COR-L47 (cell line): ENCODE data around the gene DYNLT4.
"Not testable (repeated sequence)": the region's sequence is repeated elsewhere in the genome, so short reads cannot be mapped to it uniquely, and the experiment has no call there.

Source experiments
- DNase-seq: peaks from one replicate; lab custom pipeline; 2025; lab: John Stamatoyannopoulos, UW

DYNLT4 gene

DNA sequence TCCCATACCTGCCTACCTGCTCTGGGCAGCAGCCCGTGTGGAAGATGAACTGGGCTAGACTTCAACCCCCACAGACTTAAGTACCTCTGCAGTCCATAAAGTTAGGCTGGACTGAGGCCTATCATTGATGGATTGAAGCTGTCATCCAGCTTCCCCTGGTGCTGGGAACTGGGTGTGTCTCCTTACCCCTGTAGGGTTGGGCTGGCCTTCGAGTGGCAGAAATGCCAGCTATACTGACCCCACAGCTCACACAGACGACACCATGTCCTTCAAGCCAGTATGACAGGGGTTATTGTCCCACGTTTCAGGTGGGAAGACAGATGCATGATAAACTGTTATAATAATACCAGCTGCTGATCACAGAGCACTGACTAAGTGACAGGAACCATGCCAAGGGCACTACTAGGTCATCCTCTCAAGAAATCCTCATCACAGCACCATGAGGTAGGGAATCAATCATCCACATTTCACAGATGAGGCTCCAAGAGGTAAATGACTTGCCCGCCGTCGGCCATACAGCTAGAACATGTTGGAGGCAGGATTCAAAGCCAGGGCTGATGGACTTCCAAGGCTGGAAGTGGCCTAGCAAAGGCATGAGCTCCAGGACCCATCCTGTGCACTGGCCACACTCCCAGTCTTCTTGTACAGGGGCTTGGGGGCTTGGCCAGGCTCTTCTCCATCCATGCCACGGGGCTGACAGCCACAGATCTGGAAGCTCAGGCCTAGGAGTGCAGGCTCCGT lies 18.9 kb downstream of the DYNLT4 start, which contains the start of gene BEST4:
Gene BEST4, minus strand, starts transcription at position 51 of the 741 bp plus-strand sequence. CDS start 465 bp downstream, outside the sequence.
- DNase-seq: no peak

- DNase-seq: no peak
Measured at GRCh38 chr1:44787506-44787905, 19.6 kb downstream of the DYNLT4 start.

- no peak for DNase-seq
Measured at GRCh38 chr1:44786841-44787426, 20.2 kb downstream of the DYNLT4 start.

- DNase-seq: peak; percentile 3
Measured at GRCh38 chr1:44786138-44786840, 20.9 kb downstream of the DYNLT4 start.

DNA sequence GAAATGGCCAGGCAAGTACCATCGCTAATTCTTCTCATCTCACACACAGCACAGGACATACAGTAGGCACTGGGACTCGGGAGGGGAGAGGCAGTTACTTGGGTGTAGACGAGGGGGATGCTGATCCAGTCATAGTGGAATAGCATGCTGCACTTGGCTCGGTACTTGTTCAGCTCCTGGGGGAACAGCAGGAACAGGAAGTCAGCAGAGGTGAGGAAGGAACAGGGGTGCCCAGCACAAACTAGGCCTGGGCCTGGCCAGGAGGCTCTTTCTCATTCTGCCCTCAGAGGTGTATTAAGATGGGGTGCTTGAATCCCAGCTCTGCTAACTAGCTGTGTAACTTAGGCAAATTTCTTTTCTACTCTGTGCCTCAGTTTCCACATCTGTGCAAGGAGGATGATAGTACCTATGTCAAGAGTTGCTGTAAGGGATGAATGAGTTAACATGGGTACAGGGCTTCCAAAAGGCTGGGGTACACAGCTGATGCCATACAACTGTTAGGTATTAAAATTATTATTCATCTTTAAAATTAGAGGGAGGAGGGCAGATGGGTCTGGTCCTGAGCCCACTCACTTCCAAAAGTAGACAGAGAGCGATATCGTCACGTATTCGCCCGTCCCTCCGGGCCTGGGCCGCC lies 21.5 kb downstream of the DYNLT4 start:
- no peak for DNase-seq

DNA sequence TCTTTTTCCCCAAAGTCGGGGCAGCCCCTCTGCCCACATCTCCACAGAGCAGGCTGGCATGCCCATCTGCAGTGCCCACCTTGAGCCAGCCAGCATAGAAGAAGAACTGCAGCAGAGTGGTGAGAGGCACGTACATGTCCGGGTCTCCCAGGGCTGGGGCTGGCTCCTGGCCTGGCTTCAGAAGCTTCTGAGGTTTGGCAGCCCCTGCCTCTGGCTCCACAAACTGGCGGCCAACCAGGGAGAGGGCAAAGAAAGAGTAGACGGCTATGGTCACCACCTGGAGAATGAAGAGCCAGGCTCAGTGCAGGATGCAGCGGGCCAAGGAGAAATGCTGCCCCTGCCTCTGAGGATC lies 22.1 kb downstream of the DYNLT4 start:
- no peak for DNase-seq

DNA sequence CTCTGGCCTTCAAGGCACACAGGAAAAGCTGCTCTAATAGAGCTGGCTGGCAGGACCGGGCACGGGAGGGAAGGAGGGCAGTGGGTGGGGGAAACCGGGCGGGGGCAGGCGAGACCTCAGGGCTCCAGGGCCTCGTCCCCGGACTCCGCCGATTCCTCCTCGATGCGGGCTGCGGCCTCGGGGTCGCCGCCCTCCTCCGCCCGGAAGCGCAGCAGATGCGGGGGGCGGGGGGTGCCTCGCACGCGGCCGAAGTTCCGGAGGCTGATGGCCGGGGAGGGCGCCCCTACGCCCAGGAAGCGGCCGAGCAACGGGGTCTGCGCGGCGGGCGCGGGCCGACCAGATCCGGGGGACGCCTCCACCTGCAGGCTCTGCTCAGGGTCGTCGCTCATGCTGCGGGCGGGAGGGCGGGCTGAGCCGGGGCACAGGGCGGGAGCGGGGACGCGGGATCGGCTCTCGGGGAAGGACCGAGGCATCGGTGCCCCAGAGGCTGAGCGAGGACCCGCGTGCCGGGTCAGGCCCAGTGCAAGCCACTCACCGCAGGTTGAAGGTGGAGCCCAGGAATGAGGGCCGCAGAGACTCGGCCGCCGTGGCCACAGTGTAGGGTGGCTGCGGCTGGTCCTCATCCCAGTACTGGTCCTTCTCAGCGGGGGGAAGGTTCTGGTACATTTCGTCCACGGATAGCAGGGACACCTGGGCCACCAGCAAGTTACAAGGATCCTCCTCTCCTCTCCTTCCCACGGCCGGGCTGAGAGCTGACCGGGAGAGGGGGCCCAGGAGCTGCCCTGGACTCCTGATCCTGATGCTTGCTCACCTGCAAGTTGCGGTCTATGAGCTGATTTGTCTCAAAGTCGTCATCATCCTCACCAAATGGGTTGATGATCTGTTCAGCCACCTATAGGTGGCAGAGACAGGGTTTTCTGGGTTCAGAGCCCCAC lies 22.8 kb downstream of the DYNLT4 start:
- DNase-seq: peak; percentile 11

- no peak for DNase-seq
Measured at GRCh38 chr1:44783697-44784093, 23.5 kb downstream of the DYNLT4 start.

GRCh38 chr1:44780583-44781121 lies 26.5 kb downstream of the DYNLT4 start:
- no peak for DNase-seq

DNA sequence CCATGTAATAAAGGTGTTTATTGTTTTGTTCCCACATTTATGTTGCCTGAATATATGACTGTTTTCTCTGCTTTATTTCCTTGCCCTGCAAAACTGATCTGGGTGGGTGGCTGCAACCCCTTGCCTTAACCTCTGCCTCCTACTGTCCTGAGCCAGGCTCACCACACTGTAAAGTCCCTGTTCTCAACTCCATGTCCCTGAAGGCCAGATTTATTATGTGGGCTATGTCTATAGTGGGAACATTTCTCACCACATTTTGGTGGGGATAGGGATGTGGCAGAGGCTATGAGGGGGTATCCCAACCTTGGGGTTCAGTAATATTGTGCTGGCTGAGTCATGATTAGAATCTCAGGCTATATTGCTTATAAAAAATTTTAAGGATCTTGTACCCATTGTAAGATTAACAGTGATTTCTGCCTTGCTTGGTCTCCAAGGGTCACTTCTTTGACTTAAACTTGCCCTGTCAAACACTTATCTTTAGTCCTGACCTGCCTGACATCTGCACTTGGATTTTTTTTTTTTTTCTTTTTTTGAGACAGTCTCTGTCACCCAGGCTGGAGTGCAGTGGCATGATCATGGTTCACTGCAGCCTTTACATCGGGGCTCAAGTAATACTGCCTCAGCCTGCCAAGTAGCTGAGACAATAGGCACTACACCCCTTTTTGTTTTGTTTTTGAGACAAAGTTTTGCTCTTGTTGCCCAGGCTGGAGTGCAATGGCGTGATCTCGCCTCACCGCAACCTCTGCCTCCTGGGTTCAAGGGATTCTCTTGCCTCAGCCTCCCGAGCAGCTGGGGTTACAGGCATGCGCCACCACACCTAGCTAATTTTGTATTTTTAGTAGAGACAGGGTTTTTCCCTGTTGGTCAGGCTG lies 28.2 kb downstream of the DYNLT4 start:
- no peak for DNase-seq

GRCh38 chr1:44777969-44778635 lies 29.0 kb downstream of the DYNLT4 start:
- no peak for DNase-seq

DNA sequence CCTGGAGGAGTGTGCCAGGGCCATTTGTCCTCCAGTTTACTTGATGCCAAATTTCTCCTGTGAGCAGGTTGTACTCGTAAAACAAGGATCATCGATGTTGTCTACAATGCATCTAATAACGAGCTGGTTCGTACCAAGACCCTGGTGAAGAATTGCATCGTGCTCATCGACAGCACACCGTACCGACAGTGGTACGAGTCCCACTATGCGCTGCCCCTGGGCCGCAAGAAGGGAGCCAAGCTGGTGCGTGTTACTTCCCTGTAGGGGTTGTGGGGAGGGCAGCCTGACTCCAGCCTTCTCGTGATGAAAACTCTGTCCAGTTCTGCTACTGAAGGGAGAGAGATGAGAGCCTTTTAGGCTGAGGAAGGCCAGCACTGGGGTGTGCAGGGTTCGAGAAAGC lies 29.6 kb downstream of the DYNLT4 start:
- DNase-seq: no peak

DNA sequence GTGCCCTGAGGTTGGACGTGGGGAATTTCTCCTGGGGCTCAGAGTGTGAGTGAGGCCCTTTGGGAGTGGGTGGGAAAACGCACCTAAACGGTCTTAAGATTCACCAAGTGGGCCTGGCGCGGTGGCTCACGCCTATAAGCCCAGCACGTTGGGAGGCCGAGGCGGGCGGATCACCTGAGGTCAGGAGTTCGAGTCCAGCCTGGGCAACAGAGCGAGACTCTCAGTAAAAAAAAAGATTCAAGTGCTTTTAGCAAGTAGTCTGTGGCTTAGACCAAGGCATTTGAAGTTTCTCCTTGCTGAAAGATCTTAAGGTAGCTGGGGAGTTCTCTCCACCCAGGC lies 30.5 kb downstream of the DYNLT4 start:
- DNase-seq: no peak

DNA sequence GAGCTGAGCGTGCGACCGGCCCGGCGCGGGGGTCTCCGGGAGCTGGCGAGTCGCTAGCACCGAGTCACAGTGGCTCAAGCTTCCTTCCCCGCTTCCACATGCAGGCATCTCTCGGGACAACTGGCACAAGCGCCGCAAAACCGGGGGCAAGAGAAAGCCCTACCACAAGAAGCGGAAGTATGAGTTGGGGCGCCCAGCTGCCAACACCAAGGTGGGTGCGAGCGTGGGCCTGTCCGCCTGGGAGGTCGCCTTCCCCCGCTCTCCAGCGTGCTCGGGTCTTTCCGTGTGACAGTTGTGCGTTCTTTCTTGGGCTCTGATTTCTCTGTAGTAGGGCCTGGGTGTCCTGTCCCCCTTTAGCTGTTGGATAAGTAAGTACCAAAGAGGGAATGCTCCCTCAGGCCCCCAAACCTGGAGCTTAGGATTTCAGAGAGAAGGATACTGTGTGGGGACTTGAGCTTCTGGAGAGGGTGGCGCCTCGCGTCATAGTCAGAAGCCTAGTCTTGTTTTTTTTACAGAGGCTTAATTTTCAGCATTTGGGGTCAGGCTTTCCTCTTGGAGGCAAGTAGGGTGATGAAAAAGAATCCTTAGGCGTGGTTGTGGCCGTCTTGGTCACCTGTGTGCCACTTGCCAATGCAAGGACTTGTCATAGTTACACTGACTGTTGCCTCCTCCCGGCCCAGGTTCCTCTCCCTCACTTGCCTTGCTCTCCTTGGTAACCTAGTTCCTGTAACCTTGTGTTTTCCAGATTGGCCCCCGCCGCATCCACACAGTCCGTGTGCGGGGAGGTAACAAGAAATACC lies 31.0 kb downstream of the DYNLT4 start:
- no peak for DNase-seq

DNA sequence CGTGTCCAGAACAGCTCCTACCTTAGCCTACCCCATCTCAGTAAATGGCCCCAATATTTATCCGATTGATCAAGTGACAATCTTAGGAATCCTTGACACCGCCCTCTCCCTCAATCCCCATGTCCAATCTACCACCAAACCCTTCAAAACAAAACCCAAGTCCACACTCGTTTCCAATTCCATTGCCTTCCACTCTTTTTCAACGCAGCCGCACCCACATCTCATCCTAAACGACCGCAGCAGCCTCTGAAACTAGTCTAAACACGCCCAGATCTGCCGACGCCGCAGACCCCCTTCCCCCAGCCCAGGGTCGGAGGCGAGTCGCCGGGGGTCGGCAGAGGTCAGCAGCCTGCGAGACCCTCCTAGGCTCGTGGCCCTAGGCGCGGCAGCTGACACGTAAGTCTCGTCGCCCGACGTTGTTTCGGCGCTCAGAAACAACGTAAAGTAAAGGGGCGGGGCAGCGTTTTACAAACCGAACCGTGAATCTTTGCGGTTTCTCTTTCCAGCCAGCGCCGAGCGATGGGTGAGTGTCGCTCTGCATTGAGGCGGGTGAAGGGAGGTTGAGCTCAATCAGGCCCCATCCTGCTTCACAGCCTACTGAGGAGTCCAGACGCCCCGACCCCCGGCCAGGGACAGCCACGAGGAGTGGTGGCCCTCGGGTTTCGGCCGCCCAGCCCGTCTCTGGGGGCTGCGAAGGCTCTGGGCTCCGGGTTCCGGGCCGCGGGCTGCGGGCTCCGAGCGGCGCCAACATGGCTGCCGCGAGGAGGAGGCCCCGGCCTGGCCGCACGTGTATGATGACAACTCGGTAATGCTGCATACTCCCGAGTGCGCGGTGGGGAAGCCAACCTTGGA lies 31.8 kb downstream of the DYNLT4 start, which contains the start of gene RPS8:
Gene RPS8, plus strand, starts transcription at position 463 of the 852 bp plus-strand sequence. Its CDS starts 57 bp downstream, at position 520.
- peak; percentile 83 for DNase-seq

GRCh38 chr1:44766421-44766820 lies 40.7 kb downstream of the DYNLT4 start:
- not testable (repeated sequence) for DNase-seq

- DNase-seq: no peak
Measured at GRCh38 chr1:44760876-44761275, 46.3 kb downstream of the DYNLT4 start.

DNA sequence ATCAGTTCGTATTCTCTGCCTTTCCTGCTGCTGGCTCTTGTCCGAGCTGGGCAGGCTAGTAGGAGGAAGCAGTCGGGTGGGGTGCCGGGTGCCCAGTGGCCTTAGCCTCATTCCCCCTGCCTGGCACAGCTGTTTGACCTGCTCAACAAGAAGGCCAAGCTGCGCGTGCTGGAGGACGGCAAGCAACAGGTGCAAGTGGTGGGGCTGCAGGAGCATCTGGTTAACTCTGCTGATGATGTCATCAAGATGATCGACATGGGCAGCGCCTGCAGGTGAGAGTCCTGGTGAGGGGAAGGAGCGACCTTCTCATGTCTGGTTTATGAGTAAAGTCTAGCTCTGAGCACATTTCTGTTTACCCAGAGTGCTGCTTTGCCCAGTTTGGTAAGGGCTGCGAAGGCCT lies 48.1 kb downstream of the DYNLT4 start:
- DNase-seq: no peak
